K562 (cell line): ENCODE data around the gene RAD1. TPM values are rescaled to one million over a fixed set of nuclear protein-coding genes. Genes with fewer than 3 reads are reported as not detected.

Experiments used
- ARID1B ChIP-seq: fragments of 450-650 bp; IDR thresholded peaks from 2 replicates; pipeline ENCODE4 v1.6.1; 2016; ENCODE audit warnings: antibody characterized with exemption, mild to moderate bottlenecking, inconsistent platforms
- ARID2 ChIP-seq: fragments of 450-650 bp; IDR thresholded peaks from 2 replicates; pipeline ENCODE4 v1.6.1; 2017; ENCODE audit warnings: antibody characterized with exemption, mild to moderate bottlenecking
- ATF1 ChIP-seq, 2 experiments: fragments of 450-650 bp in 1 of 2; IDR thresholded peaks; 2 replicates each; pipeline ENCODE4 v1.6.1; 2016; ENCODE audit warnings: missing compliant biosample characterization in 1 of 2, missing genetic modification characterization in 1 of 2
- CHD1 ChIP-seq: fragments of 200-600 bp; sonication (generic); IDR thresholded peaks from one replicate; pipeline ENCODE4 v1.6.1; 2012; ENCODE audit warnings: mild to moderate bottlenecking, moderate library complexity, low read length, inconsistent platforms
- EZH2 ChIP-seq: IDR thresholded peaks from 2 replicates; pipeline ENCODE4 v1.6.1; 2012; ENCODE audit warnings: low read depth, mild to moderate bottlenecking, inconsistent platforms, low read length, borderline replicate concordance
- HDAC6 ChIP-seq: IDR thresholded peaks from 2 replicates; pipeline ENCODE4 v1.6.1; 2012; ENCODE audit warnings: low read depth, mild to moderate bottlenecking, control low read depth, inconsistent platforms, low read length, moderate library complexity
- HMGXB4 ChIP-seq: sonication (generic); formaldehyde crosslinking; IDR thresholded peaks from 2 replicates; pipeline ENCODE4 v1.8.1; 2023; ENCODE audit warnings: mild to moderate bottlenecking, missing genetic modification reagents
- HNRNPUL1 ChIP-seq: fragments of 200-400 bp; formaldehyde crosslinking; IDR thresholded peaks from 2 replicates; pipeline ENCODE4 v1.6.1; 2017; ENCODE audit warnings: low read length
- NR2C1 ChIP-seq, 2 experiments: fragments of 450-650 bp; IDR thresholded peaks; 2 replicates each; pipeline ENCODE4 v1.6.1; 2017; ENCODE audit warnings: mild to moderate bottlenecking in 2 of 2, antibody characterized with exemption in 1 of 2, inconsistent platforms in 1 of 2, missing compliant biosample characterization in 1 of 2, missing genetic modification characterization in 1 of 2
- NR3C1 ChIP-seq: sonication (generic); formaldehyde crosslinking; IDR thresholded peaks from 2 replicates; pipeline ENCODE4 v1.8.1; 2022; ENCODE audit warnings: missing genetic modification reagents
- PCBP2 ChIP-seq: fragments of 200-400 bp; formaldehyde crosslinking; IDR thresholded peaks from 2 replicates; pipeline ENCODE4 v1.6.1; 2018; ENCODE audit warnings: low read length, low read depth, mild to moderate bottlenecking, moderate library complexity; ENCODE audit not compliant: poor library complexity, severe bottlenecking
- POLR2AphosphoS2 ChIP-seq: IDR thresholded peaks from 2 replicates; pipeline ENCODE4 v1.6.1; 2012; ENCODE audit warnings: low read length, improper control_type of control experiment
- POLR2G ChIP-seq: fragments of 200-400 bp; formaldehyde crosslinking; IDR thresholded peaks from 2 replicates; pipeline ENCODE4 v1.6.1; 2017; ENCODE audit warnings: low read depth, mild to moderate bottlenecking, antibody characterized with exemption, low read length, moderate library complexity
- PYGO2 ChIP-seq: fragments of 450-650 bp; IDR thresholded peaks from 2 replicates; pipeline ENCODE4 v1.6.1; 2016; ENCODE audit warnings: mild to moderate bottlenecking, missing genetic modification characterization, moderate library complexity, missing compliant biosample characterization
- STAG1 ChIP-seq: sonication (generic); formaldehyde crosslinking; IDR thresholded peaks from 2 replicates; pipeline ENCODE4 v1.5.0; 2020; ENCODE audit warnings: missing genetic modification reagents, borderline replicate concordance
- TBL1XR1 ChIP-seq, 2 experiments: IDR thresholded peaks; 2 replicates each; pipeline ENCODE4 v1.6.1; 2012; ENCODE audit warnings: improper control_type of control experiment in 2 of 2, low read length in 2 of 2, mild to moderate bottlenecking in 1 of 2
- TOE1 ChIP-seq, 2 experiments: fragments of 450-650 bp in 1 of 2; sonication (generic) in 1 of 2; formaldehyde crosslinking in 1 of 2; IDR thresholded peaks; 2 replicates each; pipeline versions ENCODE4 v1.7.1 to v1.8.0; 2016 to 2022; ENCODE audit warnings: borderline replicate concordance in 2 of 2, mild to moderate bottlenecking in 2 of 2, antibody characterized with exemption in 1 of 2, inconsistent platforms in 1 of 2, low read depth in 1 of 2, missing genetic modification reagents in 1 of 2, moderate library complexity in 1 of 2
- XRCC3 ChIP-seq: fragments of 450-650 bp; IDR thresholded peaks from 2 replicates; pipeline ENCODE4 v1.6.1; 2017; ENCODE audit warnings: mild to moderate bottlenecking, moderate library complexity
- ZKSCAN8 ChIP-seq: fragments of 200-800 bp; sonication (Bioruptor generic); IDR thresholded peaks from 2 replicates; pipeline ENCODE4 v1.6.1; 2016; ENCODE audit warnings: missing genetic modification characterization, missing compliant biosample characterization
- ZNF184 ChIP-seq: sonication (generic); formaldehyde crosslinking; IDR thresholded peaks from 2 replicates; pipeline ENCODE4 v1.5.0; 2020; ENCODE audit warnings: missing genetic modification reagents
- ZNF512 ChIP-seq: IDR thresholded peaks from 2 replicates; pipeline ENCODE4 v1.6.1; 2016; ENCODE audit warnings: missing genetic modification characterization, missing compliant biosample characterization
- ZNF583 ChIP-seq: fragments of 250-450 bp; sonication (Bioruptor Pico); IDR thresholded peaks from 2 replicates; pipeline ENCODE4 v1.4.0; 2020
- ZNF699 ChIP-seq: fragments of 250-450 bp; sonication (Bioruptor Pico); IDR thresholded peaks from 2 replicates; pipeline ENCODE4 v1.8.0; 2021; ENCODE audit warnings: mild to moderate bottlenecking, moderate library complexity; ENCODE audit not compliant: insufficient replicate concordance
- ZNF830 ChIP-seq: fragments of 250-450 bp; sonication (Bioruptor Pico); IDR thresholded peaks from 2 replicates; pipeline ENCODE4 v1.5.0; 2021; ENCODE audit warnings: mild to moderate bottlenecking
- polyA plus RNA-seq, 8 experiments: library from polyadenylated mRNA; depleted of rRNA in 4 of 8; stranded (reverse) in 5 of 8; unstranded in 3 of 8; fragments of >200 nt; fragmentation: Nextera tagmentation in 2 of 8; fragmentation: Illumina TruSeq in 1 of 8; extraction: Ambion mirVana in 2 of 8; extraction: Trizol in 1 of 8; gene quantifications; 2 replicates each; pipeline versions ENCODE4 v1.2.1 to v1.2.3, GENCODE V29; 2011 to 2014; ENCODE audit warnings: inconsistent platforms in 1 of 8, missing spikeins in 1 of 8
- total RNA-seq, 7 experiments: library from RNA; depleted of rRNA in 6 of 7; stranded (reverse); fragments of >200 nt in 6 of 7; fragmentation: Illumina TruSeq in 2 of 7; extraction: Trizol in 2 of 7; gene quantifications; 2 replicates each; pipeline versions ENCODE4 v1.2.1 to v1.2.3, GENCODE V29; 2011 to 2021; ENCODE audit warnings: low replicate concordance in 1 of 7
- TF ChIP-seq, protein P1 (sequence below): sonication (generic); formaldehyde crosslinking; IDR thresholded peaks from 2 replicates; pipeline ENCODE4 v1.8.0; 2022; ENCODE audit warnings: mild to moderate bottlenecking, missing genetic modification reagents

The RAD1 gene
- total and polyA plus RNA-seq, 9 of the 15 experiments (the other 6 are each of a cell fraction or from before 2014, with no cell fraction given): 44.5 to 148 (median 60.8) TPM

DNA sequence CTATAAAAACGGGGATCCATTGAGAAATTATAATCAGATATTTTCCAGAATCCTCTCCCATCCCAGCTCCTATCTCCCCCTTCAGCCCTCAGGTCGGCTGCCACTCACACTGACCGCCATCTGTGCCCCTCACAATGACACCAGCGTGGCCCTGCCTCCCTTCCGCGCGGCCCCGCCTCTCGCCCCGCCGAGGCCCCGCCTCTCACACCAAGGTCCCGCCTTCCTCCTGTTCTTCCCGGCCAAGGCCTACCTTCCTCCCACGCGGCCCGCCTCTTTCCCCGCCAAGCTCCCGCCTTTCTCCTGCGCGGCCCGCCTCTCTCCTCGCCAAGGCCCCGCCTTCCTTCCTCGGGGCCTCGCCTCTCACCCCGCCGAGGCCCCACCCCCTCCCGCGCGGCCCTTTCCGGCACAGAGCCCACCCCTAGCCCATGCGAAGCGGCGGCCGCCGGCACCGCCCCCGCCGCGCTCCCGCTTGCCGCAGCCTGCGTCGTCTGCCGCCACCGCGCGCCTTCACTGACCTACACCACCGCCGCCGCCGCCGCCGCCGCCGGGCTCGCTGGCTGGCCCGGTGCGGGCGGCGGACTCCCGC, 13.9 kb upstream of the RAD1 start, which contains the start of gene DNAJC21 (continued):
- TF ChIP-seq ARID2 (no peak), ZKSCAN8 (no peak), POLR2G (no peak), HDAC6 (no peak), ZNF830 (no peak), HNRNPUL1 (no peak), ATF1 (CRISPR knock-in tag; IDR thresholded peaks at IDR 0.05) (no peak), ATF1 (tag; IDR thresholded peaks at IDR 0.05) (no peak; the same call in 1 of the 2 replicates), TBL1XR1 (IDR thresholded peaks at IDR 0.05; ENCODE audit: low read length in 2 of 2) (no peak), STAG1 (CRISPR knock-in tag) (no peak), POLR2AphosphoS2 (no peak), EZH2 (no peak), ZNF699 (CRISPR knock-in tag) (no peak), NR2C1 (IDR thresholded peaks at IDR 0.05) (no peak), NR2C1 (tag; IDR thresholded peaks at IDR 0.05) (no peak), CHD1 (no peak), ZNF512 (tag) (no peak), TOE1 (IDR thresholded peaks at IDR 0.05; ENCODE audit: borderline replicate concordance) (no peak), TOE1 (CRISPR knock-in tag; IDR thresholded peaks at IDR 0.05; ENCODE audit: borderline replicate concordance, low read depth) (no peak), PCBP2 (no peak), ZNF583 (no peak), HMGXB4 (CRISPR knock-in tag) (no peak), ARID1B (peak; percentile 35; the same call in 1 of the 2 replicates), ZNF184 (no peak), PYGO2 (no peak), NR3C1 (CRISPR knock-in tag) (no peak), XRCC3 (no peak)
- TF ChIP-seq, protein P1, sequence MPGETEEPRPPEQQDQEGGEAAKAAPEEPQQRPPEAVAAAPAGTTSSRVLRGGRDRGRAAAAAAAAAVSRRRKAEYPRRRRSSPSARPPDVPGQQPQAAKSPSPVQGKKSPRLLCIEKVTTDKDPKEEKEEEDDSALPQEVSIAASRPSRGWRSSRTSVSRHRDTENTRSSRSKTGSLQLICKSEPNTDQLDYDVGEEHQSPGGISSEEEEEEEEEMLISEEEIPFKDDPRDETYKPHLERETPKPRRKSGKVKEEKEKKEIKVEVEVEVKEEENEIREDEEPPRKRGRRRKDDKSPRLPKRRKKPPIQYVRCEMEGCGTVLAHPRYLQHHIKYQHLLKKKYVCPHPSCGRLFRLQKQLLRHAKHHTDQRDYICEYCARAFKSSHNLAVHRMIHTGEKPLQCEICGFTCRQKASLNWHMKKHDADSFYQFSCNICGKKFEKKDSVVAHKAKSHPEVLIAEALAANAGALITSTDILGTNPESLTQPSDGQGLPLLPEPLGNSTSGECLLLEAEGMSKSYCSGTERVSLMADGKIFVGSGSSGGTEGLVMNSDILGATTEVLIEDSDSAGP (CRISPR knock-in tag): no peak
